Fibroblast of skin of right biceps (primary cell): ENCODE measurements around the gene GUCA2A.

ENCODE experiments used
- DNase-seq: peaks from one replicate; pipeline ENCODE4 v3.0.0-alpha.2; 2013

Gene GUCA2A

DNA sequence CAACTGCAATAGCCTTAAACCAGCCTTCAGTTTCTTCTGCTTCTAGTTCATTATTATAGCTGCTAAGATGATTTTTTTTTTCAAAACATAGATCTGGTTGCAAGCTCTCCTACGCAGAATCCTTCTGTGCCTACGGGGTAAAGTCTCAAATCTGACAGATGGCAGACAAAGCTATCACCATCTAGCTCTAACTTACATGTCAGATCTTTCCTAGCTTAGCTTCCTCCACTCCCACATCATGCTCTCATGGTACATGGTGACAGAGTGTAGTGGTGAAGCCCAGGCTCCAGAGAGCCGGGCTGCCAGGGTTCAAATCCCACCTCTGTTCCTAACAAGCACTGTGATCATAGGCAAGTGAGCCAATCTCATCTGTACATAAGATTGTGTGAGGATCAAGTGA lies 35.6 kb downstream of the GUCA2A start:
- no peak for DNase-seq

DNA sequence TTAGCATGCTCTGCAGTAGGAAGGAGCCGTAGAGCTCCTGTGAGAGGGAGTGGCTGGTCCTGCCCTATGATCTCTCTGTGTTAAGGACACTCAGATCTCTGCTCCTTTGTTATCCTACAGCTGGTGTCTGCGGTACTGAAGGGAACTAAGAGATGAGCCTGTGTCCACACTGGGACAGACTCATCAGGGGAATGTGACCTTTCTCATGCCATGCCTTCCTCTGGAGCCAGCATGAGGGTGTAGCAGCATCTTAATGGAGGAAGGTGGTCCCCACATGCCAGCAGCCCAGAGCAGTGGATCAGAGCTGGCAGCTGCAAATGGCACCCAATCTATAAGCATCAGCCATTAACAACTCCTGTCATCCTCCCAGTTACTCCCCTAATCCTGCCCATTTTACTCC lies 36.0 kb downstream of the GUCA2A start:
- DNase-seq: no peak

GRCh38 chr1:42127767-42128166 lies 36.8 kb downstream of the GUCA2A start:
- DNase-seq: no peak

- DNase-seq: no peak
Measured at GRCh38 chr1:42125552-42125951, 39.0 kb downstream of the GUCA2A start.

- no peak for DNase-seq
Measured at GRCh38 chr1:42122408-42122807, 42.1 kb downstream of the GUCA2A start.

- DNase-seq: no peak
Measured at GRCh38 chr1:42118125-42118524, 46.4 kb downstream of the GUCA2A start.

DNA sequence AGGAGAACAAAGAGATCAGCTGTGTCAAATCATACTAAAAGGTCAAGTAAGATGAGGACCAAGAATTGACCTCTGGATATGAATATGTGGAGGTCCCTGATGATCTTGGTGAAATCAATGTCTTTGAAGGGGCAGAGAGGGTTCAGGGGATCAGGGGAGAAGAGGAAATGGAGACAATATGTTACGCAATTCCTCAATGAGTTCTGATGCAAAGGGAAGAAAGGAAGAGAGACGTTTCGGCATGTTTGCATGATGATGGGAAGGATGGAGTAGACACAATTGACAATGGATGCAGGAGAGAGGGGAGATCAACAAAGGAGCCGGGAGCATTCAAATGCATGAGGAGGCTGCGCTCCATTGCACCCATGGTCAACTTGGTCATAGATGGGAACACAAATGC lies 47.3 kb downstream of the GUCA2A start:
- no peak for DNase-seq

DNA sequence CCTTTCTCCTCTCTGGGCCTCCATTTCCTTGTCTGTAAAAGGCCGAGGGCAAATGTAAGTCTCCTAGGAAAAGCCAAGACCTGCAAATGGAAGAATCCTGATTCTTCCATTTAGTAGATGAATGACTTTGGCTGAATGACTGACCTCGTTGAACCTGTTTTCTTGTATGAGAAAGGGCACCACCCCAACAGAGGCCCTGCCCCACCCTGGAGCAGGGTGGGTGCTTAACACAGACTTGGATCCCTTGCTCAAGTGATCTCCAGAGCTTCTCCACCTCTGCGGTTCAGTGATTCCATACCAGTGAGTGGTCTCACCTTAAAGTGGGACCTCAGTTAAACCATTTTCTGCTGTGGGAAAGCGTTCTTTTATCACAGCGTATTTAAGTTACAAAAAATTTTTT lies 50.3 kb downstream of the GUCA2A start:
- no peak for DNase-seq
